Measurements from ENCODE around the gene MYL5. TPM values are rescaled to one million over a fixed set of nuclear protein-coding genes. Genes with fewer than 3 reads are reported as not detected.
"Not testable (repeated sequence)": the region's sequence is repeated elsewhere in the genome, so short reads cannot be mapped to it uniquely, and the experiment has no call there.

The MYL5 gene
- total and polyA plus RNA-seq, 4 donors, result 2.4 to 5.0 (median 4.7) TPM

DNA sequence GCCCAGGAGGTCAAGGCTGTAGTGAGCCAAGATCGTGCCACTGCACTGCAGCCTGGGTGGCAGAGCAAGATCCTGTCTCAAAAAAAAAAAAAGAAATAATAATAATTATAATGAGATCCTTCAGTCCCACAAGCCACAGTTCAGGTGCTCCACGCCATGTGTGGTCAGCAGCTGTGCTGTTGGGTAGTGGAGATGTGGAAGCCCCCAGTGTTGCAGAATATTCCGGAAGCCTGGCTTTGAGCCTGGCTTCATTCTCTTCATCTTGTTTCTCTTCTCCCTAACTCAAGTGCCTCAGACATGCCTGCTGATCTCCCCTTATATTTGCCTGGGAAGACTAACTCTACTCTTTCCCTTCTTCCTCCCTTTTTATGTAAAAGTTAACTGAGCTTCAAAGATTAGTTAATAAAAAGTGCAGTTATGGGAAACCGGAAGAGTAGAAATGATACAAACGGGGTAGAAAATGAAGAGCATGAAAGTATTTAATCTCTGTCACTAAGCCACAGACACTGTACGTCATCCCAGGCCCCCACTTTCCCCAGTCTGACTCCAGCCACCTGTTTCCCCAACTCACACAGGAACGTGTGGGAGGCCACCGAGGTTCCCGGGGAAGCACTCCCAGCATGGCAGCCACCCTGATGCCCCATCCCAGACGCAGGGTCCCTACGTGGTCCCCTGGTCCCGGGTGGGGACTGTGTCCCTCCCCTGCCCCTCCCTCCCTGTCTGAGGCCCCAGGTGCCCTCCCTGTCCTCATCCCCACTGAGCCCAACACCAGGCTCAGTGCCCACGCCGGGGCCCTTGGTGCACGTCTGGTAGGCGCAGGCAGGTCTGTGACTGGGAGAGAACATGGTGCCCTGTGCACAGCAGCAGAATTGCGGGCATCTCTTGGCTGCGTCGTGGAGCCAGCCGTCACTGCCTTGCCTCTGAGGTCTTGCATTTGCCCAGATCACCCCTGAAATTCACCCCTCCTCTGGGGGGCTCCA is 55.3 kb downstream of the MYL5 start:
- no peak overlapping the region for H3K4me3 ChIP-seq (ENCODE audit: low read depth in 1 of 3, low read length in 3 of 3)
- H3K36me3 ChIP-seq (ENCODE audit: control insufficient read depth in 4 of 4, insufficient read depth in 3 of 4, low read depth in 1 of 4, low read length in 3 of 4), result peaks cover 8 to 30% (median 16%) of the 10 kb centered on the region in 4 donors
- H3K9ac ChIP-seq (ENCODE audit: low read depth in 1 of 2, low read length in 2 of 2), result no peak overlapping the region
- DNase-seq (ENCODE audit: low spot score), result no peak
- no peak overlapping the region for H3K27ac ChIP-seq (ENCODE audit: low read depth in 1 of 2, low read length in 2 of 2)
- no peaks in the 10 kb centered on the region for H3K27me3 ChIP-seq (ENCODE audit: control insufficient read depth in 4 of 4, insufficient read depth in 4 of 4, low read length in 3 of 4)
- WGBS, result 94% methylated on average over 20 of the region's 20 CpGs
- TF ChIP-seq FOXA1 (IDR thresholded peaks at IDR 0.05) (no peak), RAD21 (IDR thresholded peaks at IDR 0.05) (no peak)
- no peaks in the 10 kb centered on the region for H3K4me1 ChIP-seq (ENCODE audit: control insufficient read depth in 4 of 4, insufficient read depth in 4 of 4, low read length in 3 of 4)
- H3K9me3 ChIP-seq (ENCODE audit: control insufficient read depth in 4 of 4, low read length in 3 of 4), result no peaks in the 10 kb centered on the region

DNA sequence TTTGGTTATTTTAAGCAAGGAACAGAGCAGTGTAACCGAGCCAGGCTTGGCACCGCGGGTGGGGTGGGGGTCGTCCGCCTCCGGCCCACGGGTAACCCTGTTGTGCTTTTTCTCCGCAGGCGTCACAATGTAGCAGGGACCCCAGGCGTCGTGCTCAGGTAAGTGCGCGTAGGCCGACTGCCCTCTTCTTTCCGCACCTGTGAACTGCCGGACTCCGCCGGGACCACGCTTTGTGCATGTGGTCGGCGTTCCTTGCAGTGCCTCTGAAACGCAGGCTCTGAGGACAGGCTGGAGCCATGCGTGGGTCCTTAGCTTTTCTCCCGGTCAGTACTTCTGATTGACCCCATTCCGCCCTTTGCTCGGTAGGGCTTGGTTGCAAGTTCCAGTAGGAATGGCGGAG is 56.2 kb downstream of the MYL5 start:
- DNase-seq (ENCODE audit: low spot score), result no peak
- Histone ChIP-seq H3K9ac (ENCODE audit: low read depth in 1 of 2, low read length in 2 of 2) (no peak overlapping the region), H3K27me3 (ENCODE audit: control insufficient read depth in 4 of 4, insufficient read depth in 4 of 4, low read length in 3 of 4) (no peaks in the 10 kb centered on the region), H3K4me1 (ENCODE audit: control insufficient read depth in 4 of 4, insufficient read depth in 4 of 4, low read length in 3 of 4) (no peaks in the 10 kb centered on the region), H3K36me3 (ENCODE audit: control insufficient read depth in 4 of 4, insufficient read depth in 3 of 4, low read depth in 1 of 4, low read length in 3 of 4) (peaks cover 15 to 37% (median 22%) of the 10 kb centered on the region in 4 donors), H3K27ac (ENCODE audit: low read depth in 1 of 2, low read length in 2 of 2) (no peak overlapping the region), H3K4me3 (ENCODE audit: low read depth in 1 of 3, low read length in 3 of 3) (no peak overlapping the region), H3K9me3 (ENCODE audit: control insufficient read depth in 4 of 4, low read length in 3 of 4) (no peaks in the 10 kb centered on the region)
- WGBS, result 98% methylated on average over 27 of the region's 27 CpGs
- TF ChIP-seq RAD21 (IDR thresholded peaks at IDR 0.05), result no peak
- TF ChIP-seq, protein P1, sequence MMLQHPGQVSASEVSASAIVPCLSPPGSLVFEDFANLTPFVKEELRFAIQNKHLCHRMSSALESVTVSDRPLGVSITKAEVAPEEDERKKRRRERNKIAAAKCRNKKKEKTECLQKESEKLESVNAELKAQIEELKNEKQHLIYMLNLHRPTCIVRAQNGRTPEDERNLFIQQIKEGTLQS (IDR thresholded peaks at IDR 0.05), result no peak
- no peak for TF ChIP-seq EGR1 (IDR thresholded peaks at IDR 0.05; ENCODE audit: low read depth in 2 of 2)
- TF ChIP-seq YY1 (IDR thresholded peaks at IDR 0.05), result no peak
- TF ChIP-seq NR2F2 (IDR thresholded peaks at IDR 0.05), result no peak
- TF ChIP-seq, protein P2, sequence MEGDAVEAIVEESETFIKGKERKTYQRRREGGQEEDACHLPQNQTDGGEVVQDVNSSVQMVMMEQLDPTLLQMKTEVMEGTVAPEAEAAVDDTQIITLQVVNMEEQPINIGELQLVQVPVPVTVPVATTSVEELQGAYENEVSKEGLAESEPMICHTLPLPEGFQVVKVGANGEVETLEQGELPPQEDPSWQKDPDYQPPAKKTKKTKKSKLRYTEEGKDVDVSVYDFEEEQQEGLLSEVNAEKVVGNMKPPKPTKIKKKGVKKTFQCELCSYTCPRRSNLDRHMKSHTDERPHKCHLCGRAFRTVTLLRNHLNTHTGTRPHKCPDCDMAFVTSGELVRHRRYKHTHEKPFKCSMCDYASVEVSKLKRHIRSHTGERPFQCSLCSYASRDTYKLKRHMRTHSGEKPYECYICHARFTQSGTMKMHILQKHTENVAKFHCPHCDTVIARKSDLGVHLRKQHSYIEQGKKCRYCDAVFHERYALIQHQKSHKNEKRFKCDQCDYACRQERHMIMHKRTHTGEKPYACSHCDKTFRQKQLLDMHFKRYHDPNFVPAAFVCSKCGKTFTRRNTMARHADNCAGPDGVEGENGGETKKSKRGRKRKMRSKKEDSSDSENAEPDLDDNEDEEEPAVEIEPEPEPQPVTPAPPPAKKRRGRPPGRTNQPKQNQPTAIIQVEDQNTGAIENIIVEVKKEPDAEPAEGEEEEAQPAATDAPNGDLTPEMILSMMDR (IDR thresholded peaks at IDR 0.05; ENCODE audit: low read depth, low read length, missing input control), result no peak
- no peak for TF ChIP-seq SP1 (IDR thresholded peaks at IDR 0.05)
- TF ChIP-seq FOXA1 (IDR thresholded peaks at IDR 0.05), result no peak
- TF ChIP-seq, protein P3, sequence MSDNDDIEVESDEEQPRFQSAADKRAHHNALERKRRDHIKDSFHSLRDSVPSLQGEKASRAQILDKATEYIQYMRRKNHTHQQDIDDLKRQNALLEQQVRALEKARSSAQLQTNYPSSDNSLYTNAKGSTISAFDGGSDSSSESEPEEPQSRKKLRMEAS (IDR thresholded peaks at IDR 0.05), result no peak
- TF ChIP-seq FOXA2 (IDR thresholded peaks at IDR 0.05), result no peak
- TF ChIP-seq, protein P4, sequence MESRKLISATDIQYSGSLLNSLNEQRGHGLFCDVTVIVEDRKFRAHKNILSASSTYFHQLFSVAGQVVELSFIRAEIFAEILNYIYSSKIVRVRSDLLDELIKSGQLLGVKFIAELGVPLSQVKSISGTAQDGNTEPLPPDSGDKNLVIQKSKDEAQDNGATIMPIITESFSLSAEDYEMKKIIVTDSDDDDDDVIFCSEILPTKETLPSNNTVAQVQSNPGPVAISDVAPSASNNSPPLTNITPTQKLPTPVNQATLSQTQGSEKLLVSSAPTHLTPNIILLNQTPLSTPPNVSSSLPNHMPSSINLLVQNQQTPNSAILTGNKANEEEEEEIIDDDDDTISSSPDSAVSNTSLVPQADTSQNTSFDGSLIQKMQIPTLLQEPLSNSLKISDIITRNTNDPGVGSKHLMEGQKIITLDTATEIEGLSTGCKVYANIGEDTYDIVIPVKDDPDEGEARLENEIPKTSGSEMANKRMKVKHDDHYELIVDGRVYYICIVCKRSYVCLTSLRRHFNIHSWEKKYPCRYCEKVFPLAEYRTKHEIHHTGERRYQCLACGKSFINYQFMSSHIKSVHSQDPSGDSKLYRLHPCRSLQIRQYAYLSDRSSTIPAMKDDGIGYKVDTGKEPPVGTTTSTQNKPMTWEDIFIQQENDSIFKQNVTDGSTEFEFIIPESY (IDR thresholded peaks at IDR 0.05), result no peak
- no peak for TF ChIP-seq HNF4A (conservative IDR thresholded peaks at IDR 0.05)
- TF ChIP-seq JUND (IDR thresholded peaks at IDR 0.05), result no peak
- no peak for TF ChIP-seq RXRA (IDR thresholded peaks at IDR 0.05)
- no peak for TF ChIP-seq GABPA (IDR thresholded peaks at IDR 0.05 in 1 of 2, conservative IDR thresholded peaks at IDR 0.05 in 1 of 2)
- TF ChIP-seq, protein P5, sequence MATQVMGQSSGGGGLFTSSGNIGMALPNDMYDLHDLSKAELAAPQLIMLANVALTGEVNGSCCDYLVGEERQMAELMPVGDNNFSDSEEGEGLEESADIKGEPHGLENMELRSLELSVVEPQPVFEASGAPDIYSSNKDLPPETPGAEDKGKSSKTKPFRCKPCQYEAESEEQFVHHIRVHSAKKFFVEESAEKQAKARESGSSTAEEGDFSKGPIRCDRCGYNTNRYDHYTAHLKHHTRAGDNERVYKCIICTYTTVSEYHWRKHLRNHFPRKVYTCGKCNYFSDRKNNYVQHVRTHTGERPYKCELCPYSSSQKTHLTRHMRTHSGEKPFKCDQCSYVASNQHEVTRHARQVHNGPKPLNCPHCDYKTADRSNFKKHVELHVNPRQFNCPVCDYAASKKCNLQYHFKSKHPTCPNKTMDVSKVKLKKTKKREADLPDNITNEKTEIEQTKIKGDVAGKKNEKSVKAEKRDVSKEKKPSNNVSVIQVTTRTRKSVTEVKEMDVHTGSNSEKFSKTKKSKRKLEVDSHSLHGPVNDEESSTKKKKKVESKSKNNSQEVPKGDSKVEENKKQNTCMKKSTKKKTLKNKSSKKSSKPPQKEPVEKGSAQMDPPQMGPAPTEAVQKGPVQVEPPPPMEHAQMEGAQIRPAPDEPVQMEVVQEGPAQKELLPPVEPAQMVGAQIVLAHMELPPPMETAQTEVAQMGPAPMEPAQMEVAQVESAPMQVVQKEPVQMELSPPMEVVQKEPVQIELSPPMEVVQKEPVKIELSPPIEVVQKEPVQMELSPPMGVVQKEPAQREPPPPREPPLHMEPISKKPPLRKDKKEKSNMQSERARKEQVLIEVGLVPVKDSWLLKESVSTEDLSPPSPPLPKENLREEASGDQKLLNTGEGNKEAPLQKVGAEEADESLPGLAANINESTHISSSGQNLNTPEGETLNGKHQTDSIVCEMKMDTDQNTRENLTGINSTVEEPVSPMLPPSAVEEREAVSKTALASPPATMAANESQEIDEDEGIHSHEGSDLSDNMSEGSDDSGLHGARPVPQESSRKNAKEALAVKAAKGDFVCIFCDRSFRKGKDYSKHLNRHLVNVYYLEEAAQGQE (IDR thresholded peaks at IDR 0.05), result no peak
- TF ChIP-seq TAF1 (conservative IDR thresholded peaks at IDR 0.05), result no peak
- no peak for TF ChIP-seq HNF4G (IDR thresholded peaks at IDR 0.05)

DNA sequence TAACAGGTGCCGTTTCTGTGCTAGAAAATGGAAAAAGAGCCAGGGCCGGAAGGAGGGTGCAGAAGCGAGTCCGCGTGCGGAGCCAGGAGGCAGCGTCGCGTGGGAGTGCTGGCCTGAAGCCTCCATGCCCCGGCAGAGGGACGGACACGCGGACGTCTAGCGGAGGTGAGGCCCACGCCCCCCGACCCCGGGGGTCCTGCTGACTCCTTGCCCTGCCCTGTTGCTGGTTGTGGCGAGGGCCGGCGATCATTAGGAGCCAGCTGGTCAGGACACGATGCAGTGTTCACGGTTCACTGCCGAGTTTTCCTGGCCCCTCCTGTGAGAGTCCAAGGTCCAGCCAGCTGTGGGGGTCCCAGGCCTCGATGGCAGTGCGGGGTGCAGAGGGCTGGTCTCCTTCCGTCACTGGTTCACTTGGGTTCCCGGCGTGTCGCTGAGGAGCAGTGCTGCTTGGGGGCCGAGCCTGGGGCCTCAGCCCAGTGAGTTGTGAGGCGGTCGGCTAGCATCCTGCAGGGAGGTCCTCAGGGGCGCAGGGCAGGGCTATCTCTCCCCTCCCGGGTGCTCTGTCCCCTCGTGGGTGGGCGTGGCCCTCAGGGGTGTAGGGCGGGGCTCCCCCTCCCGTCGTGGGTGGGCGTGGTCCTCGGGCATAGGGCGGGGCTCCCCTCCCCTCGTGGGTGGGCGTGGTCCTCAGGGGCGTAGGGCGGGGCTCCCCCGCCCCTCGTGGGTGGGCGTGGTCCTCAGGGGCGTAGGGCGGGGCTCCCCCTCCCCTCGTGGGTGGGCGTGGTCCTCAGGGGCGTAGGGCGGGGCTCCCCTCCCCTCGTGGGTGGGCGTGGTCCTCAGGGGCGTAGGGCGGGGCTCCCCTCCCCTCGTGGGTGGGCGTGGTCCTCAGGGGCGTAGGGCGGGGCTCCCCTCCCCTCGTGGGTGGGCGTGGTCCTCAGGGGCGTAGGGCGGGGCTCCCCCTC is 56.9 kb downstream of the MYL5 start:
- not testable (repeated sequence) for DNase-seq (ENCODE audit: low spot score); H3K4me1 ChIP-seq (ENCODE audit: control insufficient read depth in 4 of 4, insufficient read depth in 4 of 4, low read length in 3 of 4); H3K27me3 ChIP-seq (ENCODE audit: control insufficient read depth in 4 of 4, insufficient read depth in 4 of 4, low read length in 3 of 4); H3K4me3 ChIP-seq (ENCODE audit: low read depth in 1 of 3, low read length in 3 of 3); H3K9ac ChIP-seq (ENCODE audit: low read depth in 1 of 2, low read length in 2 of 2); H3K27ac ChIP-seq (ENCODE audit: low read depth in 1 of 2, low read length in 2 of 2); H3K9me3 ChIP-seq (ENCODE audit: control insufficient read depth in 4 of 4, low read length in 3 of 4)
- WGBS, result 94% methylated on average over 57 of the region's 68 CpGs
- H3K36me3 ChIP-seq (ENCODE audit: control insufficient read depth in 4 of 4, insufficient read depth in 3 of 4, low read depth in 1 of 4, low read length in 3 of 4), result peaks cover 17 to 42% (median 25%) of the 10 kb centered on the region in 4 donors

All from liver (tissue), 9 donors.